IMR-90 (cell line): Measurements from ENCODE around the gene GNG12. TPM values are rescaled to one million over a fixed set of nuclear protein-coding genes. Genes with fewer than 3 reads are reported as not detected.

Source experiments
- ATAC-seq: fragments of 200-7000 bp; cut with Tn5 transposase; 2 replicates; pipeline ENCODE4 v1.9.1; 2020; ENCODE audit warnings: low read depth, mild to moderate bottlenecking, moderate library complexity
- BruUV-seq: library from RNA; stranded (reverse); fragments of 400-500 nt; replicated peaks from 2 replicates; lab custom pipeline; 2021; lab: Mats Ljungman, UMichigan
- CTCF ChIA-PET: fragments of 300-600 bp; formaldehyde crosslinking; extraction: SDS; loops from one replicate; lab custom pipeline; 2021; ENCODE audit warnings: antibody characterized with exemption; lab: Yijun Ruan, JAX
- POLR2A ChIA-PET: fragments of 300-600 bp; sonication (Branson Sonifier 250); formaldehyde crosslinking; loops from one replicate; lab custom pipeline; 2022; ENCODE audit warnings: antibody characterized with exemption; ENCODE audit not compliant: unreplicated experiment; lab: Charles Lee
- DNase-seq: peaks from one replicate; pipeline ENCODE4 v3.0.0; 2013
- H2AFZ ChIP-seq: replicated peaks from 2 replicates; pipeline ENCODE3; 2013; ENCODE audit warnings: low read length, mild to moderate bottlenecking; ENCODE audit not compliant: poor library complexity
- H2AK5ac ChIP-seq: 2 replicates; pipeline ENCODE4 v1.6.1; 2013; ENCODE audit warnings: low read depth, low read length, inconsistent platforms
- H2AK9ac ChIP-seq: replicated peaks from 2 replicates; pipeline ENCODE3; 2013; ENCODE audit warnings: mild to moderate bottlenecking, low read depth, low read length, moderate library complexity; ENCODE audit not compliant: poor library complexity
- H2BK120ac ChIP-seq: 2 replicates; pipeline ENCODE4 v1.6.1; 2013; ENCODE audit warnings: low read depth, low read length, inconsistent platforms
- H2BK15ac ChIP-seq: 3 replicates; pipeline ENCODE4 v1.6.1; 2013; ENCODE audit warnings: low read depth, low read length, inconsistent platforms
- H2BK20ac ChIP-seq: 2 replicates; pipeline ENCODE4 v1.6.1; 2013; ENCODE audit warnings: low read depth, mild to moderate bottlenecking, inconsistent platforms, low read length, moderate library complexity
- H2BK5ac ChIP-seq: 2 replicates; pipeline ENCODE4 v1.6.1; 2013; ENCODE audit warnings: mild to moderate bottlenecking, low read depth, low read length, inconsistent platforms; ENCODE audit not compliant: poor library complexity, severe bottlenecking
- H3K14ac ChIP-seq: replicated peaks from 2 replicates; pipeline ENCODE4 v1.6.1; 2013; ENCODE audit warnings: low read depth, low read length, inconsistent platforms
- H3K18ac ChIP-seq: 2 replicates; pipeline ENCODE4 v1.6.1; 2013; ENCODE audit warnings: low read depth, low read length, control low read depth
- H3K23ac ChIP-seq: 2 replicates; pipeline ENCODE4 v1.6.1; 2013; ENCODE audit warnings: low read depth, low read length, inconsistent platforms
- H3K27ac ChIP-seq: 2 replicates; pipeline ENCODE4 v1.5.1; 2013; ENCODE audit warnings: mild to moderate bottlenecking, control low read depth, low read length; ENCODE audit not compliant: insufficient read depth
- H3K27me3 ChIP-seq: 2 replicates; pipeline ENCODE4 v1.6.1; 2013; ENCODE audit warnings: low read length; ENCODE audit not compliant: control insufficient read depth, insufficient read depth
- H3K36me3 ChIP-seq: 2 replicates; pipeline ENCODE4 v1.6.1; 2013; ENCODE audit warnings: low read length, mixed read lengths; ENCODE audit not compliant: control insufficient read depth, insufficient read depth
- H3K4ac ChIP-seq: 2 replicates; pipeline ENCODE4 v1.6.1; 2013; ENCODE audit warnings: low read depth, low read length, inconsistent platforms
- H3K4me1 ChIP-seq: 2 replicates; pipeline ENCODE4 v1.6.1; 2013; ENCODE audit warnings: low read length, mixed read lengths; ENCODE audit not compliant: control insufficient read depth, insufficient read depth
- H3K4me2 ChIP-seq: 2 replicates; pipeline ENCODE4 v1.6.1; 2013; ENCODE audit warnings: low read depth, mild to moderate bottlenecking, control low read depth, low read length, moderate library complexity
- H3K4me3 ChIP-seq: 2 replicates; pipeline ENCODE4 v1.5.1; 2013; ENCODE audit warnings: low read depth, mild to moderate bottlenecking, control low read depth, low read length, moderate library complexity; ENCODE audit not compliant: insufficient read depth
- H3K56ac ChIP-seq: 2 replicates; pipeline ENCODE4 v1.6.1; 2013; ENCODE audit warnings: low read length, inconsistent platforms; ENCODE audit not compliant: insufficient read depth; ENCODE audit errors: extremely low read depth
- H3K79me1 ChIP-seq, 2 experiments: 2 replicates each; pipeline ENCODE4 v1.6.1; 2013; ENCODE audit warnings: low read length in 2 of 2, inconsistent platforms in 1 of 2, low read depth in 1 of 2
- H3K9ac ChIP-seq: 2 replicates; pipeline ENCODE4 v1.6.1; 2013; ENCODE audit warnings: low read depth, low read length, control low read depth
- H3K9me1 ChIP-seq: 2 replicates; pipeline ENCODE4 v1.6.1; 2013; ENCODE audit warnings: low read length, inconsistent platforms; ENCODE audit not compliant: insufficient read depth
- H3K9me3 ChIP-seq: 2 replicates; pipeline ENCODE4 v1.6.1; 2013; ENCODE audit warnings: low read length; ENCODE audit not compliant: control insufficient read depth, insufficient read depth
- H4K20me1 ChIP-seq: 2 replicates; pipeline ENCODE4 v1.6.1; 2013; ENCODE audit warnings: low read length, inconsistent platforms; ENCODE audit not compliant: insufficient read depth
- H4K5ac ChIP-seq: 2 replicates; pipeline ENCODE4 v1.6.1; 2013; ENCODE audit warnings: mild to moderate bottlenecking, low read depth, low read length, control low read depth
- H4K8ac ChIP-seq, 2 experiments: 2 replicates each; pipeline ENCODE4 v1.6.1; 2013; ENCODE audit warnings: low read depth in 2 of 2, low read length in 2 of 2, control low read depth in 1 of 2, inconsistent platforms in 1 of 2
- H4K91ac ChIP-seq: 2 replicates; pipeline ENCODE4 v1.6.1; 2013; ENCODE audit warnings: low read depth, low read length, inconsistent platforms; ENCODE audit not compliant: insufficient read depth
- BHLHE40 ChIP-seq: fragments of 150-350 bp; IDR thresholded peaks from 2 replicates; pipeline ENCODE4 v1.6.1; 2016; ENCODE audit warnings: mild to moderate bottlenecking, low read depth, low read length
- CEBPB ChIP-seq: IDR thresholded peaks from 2 replicates; pipeline ENCODE4 v1.6.1; 2012; ENCODE audit warnings: low read depth, low read length, improper control_type of control experiment
- CHD1 ChIP-seq: IDR thresholded peaks from 2 replicates; pipeline ENCODE4 v1.6.1; 2012; ENCODE audit warnings: low read depth, low read length, improper control_type of control experiment
- FOS ChIP-seq: fragments of 150-350 bp; IDR thresholded peaks from 2 replicates; pipeline ENCODE4 v1.6.1; 2016; ENCODE audit warnings: low read depth, low read length
- MAZ ChIP-seq: IDR thresholded peaks from 2 replicates; pipeline ENCODE4 v1.6.1; 2012; ENCODE audit warnings: low read depth, mild to moderate bottlenecking, low read length, improper control_type of control experiment, moderate library complexity, borderline replicate concordance
- MXI1 ChIP-seq: IDR thresholded peaks from 2 replicates; pipeline ENCODE4 v1.6.1; 2012; ENCODE audit warnings: low read depth, mild to moderate bottlenecking, low read length, moderate library complexity, borderline replicate concordance
- NFE2L2 ChIP-seq: fragments of 150-350 bp; IDR thresholded peaks from 2 replicates; pipeline ENCODE4 v1.6.1; 2016; ENCODE audit warnings: low read depth, mild to moderate bottlenecking, low read length
- POLR2A ChIP-seq: IDR thresholded peaks from 2 replicates; pipeline ENCODE4 v1.6.1; 2012; ENCODE audit warnings: mild to moderate bottlenecking, low read depth, low read length
- RCOR1 ChIP-seq: IDR thresholded peaks from 2 replicates; pipeline ENCODE4 v1.6.1; 2012; ENCODE audit warnings: mild to moderate bottlenecking, low read length, improper control_type of control experiment; ENCODE audit not compliant: insufficient replicate concordance
- WGBS, 2 experiments: methylation state at CpG; one replicate each; pipeline versions ENCODE4 v1.1.5 to v1.1.7; 2013; ENCODE audit warnings: missing lambda C conversion rate in 2 of 2; ENCODE audit not compliant: insufficient read length in 1 of 2; ENCODE audit errors: extremely low coverage in 2 of 2; 5-methylcytosine and 5-hydroxymethylcytosine counted together
- dilution Hi-C: fragments of 300-500 bp; cut with HindIII; formaldehyde crosslinking; loops from one replicate; pipeline ENCODE4 v1.14.3; 2018; ENCODE audit warnings: low sequenced_read_pairs; ENCODE audit not compliant: unreplicated experiment
- in situ Hi-C: fragments of 300-500 bp; cut with MboI; formaldehyde crosslinking; loops from 3 replicates; pipeline ENCODE4 v1.14.3; 2019; ENCODE audit warnings: low sequenced_read_pairs, inconsistent platforms, mixed read lengths
- intact Hi-C: fragments of 100-400 bp; cut with micrococcal nuclease; formaldehyde crosslinking; loops from 2 replicates; pipeline ENCODE4 v1.10.0; 2022
- polyA plus RNA-seq, 3 experiments: library from polyadenylated mRNA; depleted of rRNA; stranded (reverse); fragments of >200 nt; gene quantifications; 2 replicates each; pipeline ENCODE4 v1.2.3, GENCODE V29; 2012; ENCODE audit warnings: low replicate concordance in 1 of 3
- total RNA-seq: library from RNA; depleted of rRNA; stranded (reverse); fragments of >200 nt; gene quantifications from 2 replicates; pipeline ENCODE4 v1.2.3, GENCODE V29; 2012

The GNG12 gene
- total and polyA plus RNA-seq, 2 of the 4 experiments (the other 2 are of a cell fraction), result 92.3 to 132 TPM

GRCh38 chr1:67773462-67773861 is 59.8 kb downstream of the GNG12 start:
- H3K14ac ChIP-seq, result peak overlapping the region; percentile 8; the same call in 1 of the 2 replicates
- no peak overlapping the region for H2BK20ac ChIP-seq
- no peak overlapping the region for H2BK15ac ChIP-seq
- in situ Hi-C loops (loop anchor here (5.0 to 25.0 kb wide), 2 partner anchors 334 to 361 kb away; no protein-coding TSS in a partner anchor), intact Hi-C loops (no loop called here), dilution Hi-C loops (no loop called here)
- no peak overlapping the region for H3K4me2 ChIP-seq
- H3K9ac ChIP-seq, result no peak overlapping the region
- H3K56ac ChIP-seq, result no peak overlapping the region
- no peak overlapping the region for H3K27ac ChIP-seq
- CTCF ChIA-PET, result no interaction called here
- DNase-seq (peak; percentile 60), ATAC-seq (peak; percentile 20; the same call in 1 of the 2 replicates)
- no peak overlapping the region for H4K8ac ChIP-seq
- no peaks in the 10 kb centered on the region for H3K9me3 ChIP-seq
- BruUV-seq, result no TSS peak
- POLR2A ChIA-PET, result no interaction called here
- H2AK5ac ChIP-seq, result no peak overlapping the region
- no peak overlapping the region for H3K23ac ChIP-seq
- H2BK120ac ChIP-seq, result no peak overlapping the region
- peaks cover 33% of the 10 kb centered on the region for H4K20me1 ChIP-seq
- peaks cover 15% of the 10 kb centered on the region for H3K4me1 ChIP-seq
- no peak overlapping the region for H2AK9ac ChIP-seq
- no CpG with 5 or more reads among the region's 4 CpGs for WGBS, 2 experiments
- no peak overlapping the region for H3K18ac ChIP-seq
- no peak for TF ChIP-seq CHD1
- no peak for TF ChIP-seq NFE2L2
- no peak for TF ChIP-seq CEBPB
- TF ChIP-seq MAZ, result no peak
- no peak for TF ChIP-seq MXI1
- TF ChIP-seq BHLHE40, result no peak
- TF ChIP-seq POLR2A, result no peak
- no peak for TF ChIP-seq FOS
- no peak for TF ChIP-seq RCOR1
- no peak overlapping the region for H4K5ac ChIP-seq
- H2BK5ac ChIP-seq, result no peak overlapping the region
- no peaks in the 10 kb centered on the region for H3K27me3 ChIP-seq
- peaks cover 52 to 89% of the 10 kb centered on the region in 2 experiments for H3K79me1 ChIP-seq
- no peak overlapping the region for H4K91ac ChIP-seq
- no peak overlapping the region for H3K4me3 ChIP-seq
- H3K4ac ChIP-seq, result no peak overlapping the region
- peaks cover 16% of the 10 kb centered on the region for H3K36me3 ChIP-seq
- H2AFZ ChIP-seq, result no peak overlapping the region
- peaks cover 32% of the 10 kb centered on the region for H3K9me1 ChIP-seq
